Activated T-cell treated with anti-CD3 and anti-CD28 coated beads for 1 hour (primary cell): Measurements from ENCODE around the gene MTARC1.
A peak's percentile ranks its signal among the peaks of the same experiment; 100 is the strongest.

ENCODE experiments used
- DNase-seq: peaks from one replicate; pipeline ENCODE4 v3.0.0-alpha.2; 2020; ENCODE audit warnings: low read depth

Gene MTARC1

GRCh38 chr1:220770245-220770913 is 16.3 kb upstream of the MTARC1 start:
- no peak for DNase-seq

DNA sequence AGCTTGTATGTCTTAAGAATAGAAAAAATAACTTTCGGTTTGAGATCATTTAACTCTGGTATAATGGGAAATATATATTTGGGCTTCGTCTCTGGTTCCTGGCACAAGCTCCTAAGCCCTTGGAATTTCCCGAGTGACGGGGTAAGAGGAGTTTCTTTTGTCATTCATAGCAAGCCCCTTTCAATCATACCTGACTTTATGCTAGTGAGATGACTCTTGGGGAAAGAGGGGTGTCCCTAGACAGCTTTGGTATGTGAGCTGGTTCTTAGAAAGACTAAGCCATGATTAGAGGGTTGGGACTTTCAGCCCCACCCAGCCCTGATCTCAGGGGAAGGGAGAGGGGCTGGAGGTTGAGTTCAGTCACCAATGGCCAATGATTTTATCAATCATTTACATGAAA is 13.9 kb upstream of the MTARC1 start:
- DNase-seq, result no peak

- DNase-seq, result peak; percentile 19
Measured at GRCh38 chr1:220775240-220775853, 11.4 kb upstream of the MTARC1 start.

- DNase-seq, result no peak
Measured at GRCh38 chr1:220776254-220776653, 10.5 kb upstream of the MTARC1 start.

GRCh38 chr1:220776720-220777326 is 9.9 kb upstream of the MTARC1 start:
- DNase-seq, result peak; percentile 58

DNA sequence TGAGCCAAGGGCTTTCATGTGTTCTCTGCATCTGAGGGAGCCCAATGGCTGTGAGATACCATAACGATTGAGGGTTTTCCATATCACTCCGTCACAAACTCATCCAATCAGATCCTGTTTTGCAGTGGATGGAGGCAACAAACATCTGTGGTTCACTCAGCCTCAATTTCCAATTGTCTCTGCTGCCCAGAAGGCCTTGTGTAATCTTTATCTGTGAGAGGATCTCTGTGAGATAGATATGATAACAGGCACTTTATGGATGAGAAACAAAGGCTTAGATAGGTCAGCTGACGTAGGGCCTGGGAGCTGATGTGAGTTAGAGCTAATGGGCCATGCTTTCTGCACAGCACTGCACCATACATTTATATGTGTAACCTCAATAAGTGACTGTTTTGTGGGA is 3.3 kb upstream of the MTARC1 start:
- no peak for DNase-seq

GRCh38 chr1:220784751-220785150 is 2.0 kb upstream of the MTARC1 start:
- DNase-seq, result no peak

DNA sequence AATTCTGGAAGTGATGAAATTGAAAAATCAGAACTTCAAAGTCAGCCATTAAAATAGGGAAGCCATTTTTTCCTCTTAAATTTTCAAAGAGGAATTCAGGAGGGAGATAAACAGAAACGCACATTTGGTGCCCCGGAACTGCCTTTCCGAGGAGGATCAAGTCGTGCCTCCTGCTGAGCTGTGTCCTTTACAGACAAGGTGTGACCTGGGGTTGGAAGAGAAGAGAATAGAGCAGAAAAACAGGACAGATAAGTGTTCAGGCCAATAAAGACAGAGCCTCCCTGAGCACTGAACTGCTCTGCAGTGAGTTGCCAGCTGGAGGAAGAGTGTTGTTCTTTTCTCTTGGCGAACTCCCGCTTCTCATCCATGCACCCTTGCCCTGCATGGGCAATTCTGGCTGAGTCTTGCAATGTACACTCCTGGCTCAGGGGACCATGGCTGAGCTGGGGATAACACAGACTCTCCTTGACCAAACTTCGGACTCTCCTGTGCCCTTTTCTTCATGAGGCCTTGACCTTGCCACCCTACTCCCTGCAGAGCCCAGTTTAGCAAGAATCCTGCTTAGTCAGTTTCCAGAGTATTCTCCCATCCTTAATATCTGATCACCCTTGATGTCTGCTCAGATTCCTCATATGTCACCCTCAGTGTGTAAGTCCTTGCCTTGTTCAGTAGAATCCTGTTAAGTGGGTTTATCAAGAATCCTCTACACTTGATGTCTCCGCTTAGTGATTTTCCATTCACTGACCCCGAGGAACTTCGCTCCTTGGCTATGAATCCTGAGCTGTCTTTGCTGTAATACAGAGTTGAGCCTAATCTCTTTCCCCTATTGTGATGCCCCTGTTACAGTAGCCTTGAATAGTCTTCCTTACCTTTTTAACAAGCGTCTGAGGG is 1.3 kb upstream of the MTARC1 start:
- DNase-seq, result no peak

DNA sequence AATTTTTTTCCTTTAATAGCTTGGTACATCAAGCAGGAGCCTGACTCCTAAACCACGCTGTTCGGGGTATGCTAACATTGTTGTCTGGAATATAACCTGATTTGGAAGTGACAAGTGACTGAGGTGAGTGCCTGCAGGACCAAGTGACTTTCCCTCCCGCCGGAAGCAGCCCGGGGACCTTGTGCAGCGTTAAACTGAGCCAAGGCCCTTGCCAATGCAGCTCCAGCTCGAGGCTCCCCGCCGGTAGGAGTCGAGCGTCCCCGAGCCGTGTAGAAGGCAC is 716 bp upstream of the MTARC1 start:
- no peak for DNase-seq

GRCh38 chr1:220787069-220787619 is 431 bp downstream of the MTARC1 start:
- no peak for DNase-seq

DNA sequence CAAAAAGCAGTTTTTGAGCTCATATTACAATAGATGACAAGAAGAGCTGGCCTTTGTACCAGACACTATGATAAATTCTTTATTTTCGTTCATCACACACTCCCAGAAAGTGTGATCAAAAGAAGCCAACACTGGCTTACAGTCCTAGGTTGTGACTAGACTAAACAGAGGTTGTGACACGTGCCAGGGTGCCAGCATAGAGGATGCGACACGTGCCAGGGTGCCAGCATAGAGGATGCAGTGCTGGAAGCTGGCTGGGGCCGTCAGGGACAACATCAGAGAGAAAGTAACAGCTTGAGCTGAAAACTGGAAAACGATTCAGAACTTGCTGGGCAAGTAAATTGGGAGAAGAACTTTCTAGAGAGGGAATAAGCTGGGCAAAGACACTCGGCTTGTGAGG is 2.2 kb downstream of the MTARC1 start:
- no peak for DNase-seq

DNA sequence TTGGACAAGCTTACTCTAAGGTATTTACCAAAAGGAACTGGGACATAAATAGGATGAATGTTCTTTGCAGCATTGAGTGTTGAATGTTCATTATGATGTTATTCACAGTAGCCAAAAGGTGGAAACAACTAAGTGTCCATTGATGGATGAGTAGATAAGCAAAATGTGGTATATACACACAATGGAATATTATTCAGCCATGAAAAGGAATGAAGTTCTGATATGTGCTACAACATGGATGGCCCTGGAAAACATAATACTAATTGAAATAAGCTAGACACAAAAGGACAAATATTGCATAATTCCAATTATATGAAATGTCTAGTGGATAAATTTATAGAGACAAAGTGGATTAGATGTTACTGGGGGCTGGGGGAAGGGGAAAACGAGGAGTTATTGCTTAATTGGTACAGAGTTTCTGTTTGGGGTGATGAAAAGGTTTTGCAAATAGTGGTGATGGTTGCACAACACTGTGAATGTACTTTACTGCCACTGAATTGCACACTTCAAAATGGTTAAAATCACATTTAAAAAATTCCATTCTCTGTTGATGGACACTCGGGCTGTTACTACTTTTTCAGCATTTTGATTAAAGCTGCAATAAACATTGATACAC is 2.9 kb downstream of the MTARC1 start:
- no peak for DNase-seq

- no peak for DNase-seq
Measured at GRCh38 chr1:220791285-220791684, 4.6 kb downstream of the MTARC1 start.

DNA sequence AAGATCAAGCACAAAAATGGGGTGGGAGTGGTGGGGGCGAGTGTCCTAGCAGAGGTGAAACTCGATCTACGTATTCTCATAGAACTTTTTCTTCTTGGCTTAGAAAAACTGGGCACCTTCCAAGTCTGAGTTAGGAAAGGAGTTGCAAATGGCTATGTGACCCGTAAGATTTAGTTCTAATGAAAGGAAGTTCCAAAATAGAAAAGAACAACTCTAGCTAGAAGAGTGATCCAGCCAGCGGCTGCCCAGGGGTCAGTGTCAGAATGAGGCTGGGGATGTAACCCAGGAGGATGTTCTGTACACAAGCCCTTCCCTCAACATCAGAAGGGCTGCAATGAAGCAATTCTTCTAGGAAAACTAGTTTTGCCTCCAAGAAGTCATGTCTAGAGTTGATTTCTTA is 5.2 kb downstream of the MTARC1 start:
- no peak for DNase-seq

DNA sequence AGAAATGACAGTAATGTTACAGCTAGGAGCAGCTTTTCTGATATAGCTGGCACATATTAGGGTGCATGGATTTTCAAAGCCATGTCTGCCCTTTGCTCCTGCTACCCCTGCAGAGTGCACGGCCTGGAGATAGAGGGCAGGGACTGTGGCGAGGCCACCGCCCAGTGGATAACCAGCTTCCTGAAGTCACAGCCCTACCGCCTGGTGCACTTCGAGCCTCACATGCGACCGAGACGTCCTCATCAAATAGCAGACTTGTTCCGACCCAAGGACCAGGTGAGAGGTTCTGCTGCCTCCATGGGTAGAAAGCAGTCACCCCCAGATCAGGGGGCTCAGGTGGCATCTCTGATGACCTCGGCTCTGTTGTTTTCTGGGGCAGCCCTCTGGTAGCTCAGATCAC is 9.8 kb downstream of the MTARC1 start:
- no peak for DNase-seq

DNA sequence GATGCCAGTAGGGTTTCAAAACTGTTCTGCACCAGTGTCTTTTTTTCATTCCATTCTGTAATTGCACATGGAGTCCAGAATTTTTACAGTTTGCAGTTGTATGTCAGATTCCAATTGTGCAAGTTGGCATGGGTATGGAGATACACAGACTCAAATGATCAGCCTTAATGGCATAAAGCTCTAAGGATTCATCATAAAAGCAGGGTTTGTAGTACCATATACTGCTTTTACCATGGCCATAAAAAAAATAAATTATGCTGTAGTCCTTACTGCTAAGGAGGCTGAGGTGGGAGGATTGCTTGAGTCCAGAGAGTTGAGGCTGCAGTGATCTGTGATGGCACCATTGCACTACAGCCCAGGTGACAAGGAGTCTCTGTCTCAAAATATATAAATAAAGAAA is 10.3 kb downstream of the MTARC1 start:
- DNase-seq, result no peak

GRCh38 chr1:220797553-220797952 is 10.8 kb downstream of the MTARC1 start:
- DNase-seq, result no peak

GRCh38 chr1:220798338-220798737 is 11.6 kb downstream of the MTARC1 start:
- no peak for DNase-seq

DNA sequence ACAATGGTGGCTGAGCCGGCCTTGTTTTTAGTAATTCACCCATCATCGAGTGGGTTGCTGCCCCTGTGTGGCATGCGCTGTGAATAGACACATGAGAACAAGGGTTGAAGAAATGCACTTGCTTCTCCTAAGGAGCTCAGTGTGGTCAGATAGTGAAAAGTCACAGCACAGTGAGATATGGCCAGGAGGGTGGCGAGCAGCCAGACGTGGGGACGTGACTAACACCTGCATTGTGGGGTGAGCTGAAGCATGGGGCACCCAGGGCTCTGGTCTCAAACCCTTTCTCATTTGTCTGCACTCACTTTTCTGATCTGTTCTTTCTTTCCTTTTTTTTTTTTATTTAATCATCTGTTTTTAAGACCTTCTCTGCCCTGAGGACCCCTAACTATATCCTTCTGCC is 13.5 kb downstream of the MTARC1 start:
- no peak for DNase-seq

DNA sequence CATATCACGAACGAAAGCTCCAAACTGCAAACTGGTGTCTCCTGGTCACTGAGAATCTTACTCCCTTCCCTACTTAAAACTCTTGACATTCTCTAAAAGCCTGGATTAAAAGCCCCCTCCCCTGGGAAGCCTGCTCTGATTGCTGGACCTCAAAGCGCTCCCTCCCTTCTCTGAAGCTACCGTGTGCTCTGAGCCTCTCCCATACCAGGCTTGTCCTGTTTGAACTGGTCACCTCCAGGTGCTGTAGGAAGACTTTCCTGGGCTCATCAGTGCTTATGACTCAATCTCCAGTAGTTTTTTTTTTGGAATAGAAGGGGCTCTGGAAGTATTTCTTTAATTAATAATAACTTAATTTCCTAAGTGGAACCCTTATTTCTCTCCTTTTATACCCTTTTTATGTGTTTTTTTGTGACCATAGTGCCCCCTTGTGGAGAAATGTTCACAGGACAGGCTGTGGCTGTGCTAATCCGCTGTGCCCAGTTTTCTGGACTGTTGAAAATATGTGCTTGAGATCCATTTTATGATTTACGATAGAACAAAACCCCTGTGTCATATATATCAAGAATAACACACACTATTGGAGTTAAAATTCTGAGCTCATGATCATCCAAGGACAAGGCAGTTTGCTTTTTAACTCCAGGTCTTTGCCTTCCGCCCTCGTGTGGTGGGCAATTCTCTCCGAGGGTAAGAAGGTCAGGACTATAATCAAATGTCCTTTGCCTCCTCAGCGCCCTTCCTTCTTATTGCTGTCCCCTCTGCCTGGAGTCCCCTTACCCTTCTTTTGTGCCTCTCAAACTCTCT is 16.9 kb downstream of the MTARC1 start:
- no peak for DNase-seq

DNA sequence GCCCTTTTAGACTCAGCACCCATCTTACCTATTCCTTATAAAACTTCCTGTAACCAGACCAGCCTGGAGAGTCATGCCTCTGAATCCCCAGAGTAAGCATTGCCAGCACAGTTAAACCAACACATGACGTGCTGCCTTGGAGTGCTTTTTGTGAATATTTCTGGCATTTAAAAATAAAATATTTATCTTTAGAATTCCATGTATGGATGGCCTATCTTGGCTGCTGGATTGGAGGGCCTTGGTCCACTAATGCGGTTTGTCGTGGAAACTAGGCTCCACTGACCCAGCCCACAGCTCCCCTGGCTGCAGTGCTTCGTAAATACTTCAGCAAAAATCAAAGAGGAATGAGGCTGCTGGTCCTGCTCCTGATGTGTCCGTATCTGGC is 17.5 kb downstream of the MTARC1 start:
- DNase-seq, result no peak
